KOPT-K1 (cell line): ENCODE measurements around the gene RBM39.

Experiments used
- H3K27ac ChIP-seq: fragments of 200-600 bp; sonication (generic); 2 replicates; pipeline ENCODE4 v1.5.1; 2016; ENCODE audit warnings: antibody characterized with exemption, mild to moderate bottlenecking, low read depth, low read length; ENCODE audit not compliant: poor library complexity, severe bottlenecking
- H3K36me3 ChIP-seq: fragments of 200-600 bp; sonication (generic); 2 replicates; pipeline ENCODE4 v1.5.1; 2017; ENCODE audit warnings: antibody characterized with exemption, mild to moderate bottlenecking, low read length, moderate library complexity; ENCODE audit not compliant: insufficient read depth
- H3K9me3 ChIP-seq: fragments of 200-600 bp; sonication (generic); 2 replicates; pipeline ENCODE4 v1.5.1; 2017; ENCODE audit warnings: antibody characterized with exemption, low read length, mild to moderate bottlenecking; ENCODE audit not compliant: insufficient read depth, poor library complexity, severe bottlenecking

The RBM39 gene

GRCh38 chr20:35737865-35738333 lies 4.2 kb downstream of the RBM39 start:
- Histone ChIP-seq H3K9me3 (no peaks in the 10 kb centered on the region), H3K27ac (no peak overlapping the region), H3K36me3 (peaks cover 81% of the 10 kb centered on the region)

DNA sequence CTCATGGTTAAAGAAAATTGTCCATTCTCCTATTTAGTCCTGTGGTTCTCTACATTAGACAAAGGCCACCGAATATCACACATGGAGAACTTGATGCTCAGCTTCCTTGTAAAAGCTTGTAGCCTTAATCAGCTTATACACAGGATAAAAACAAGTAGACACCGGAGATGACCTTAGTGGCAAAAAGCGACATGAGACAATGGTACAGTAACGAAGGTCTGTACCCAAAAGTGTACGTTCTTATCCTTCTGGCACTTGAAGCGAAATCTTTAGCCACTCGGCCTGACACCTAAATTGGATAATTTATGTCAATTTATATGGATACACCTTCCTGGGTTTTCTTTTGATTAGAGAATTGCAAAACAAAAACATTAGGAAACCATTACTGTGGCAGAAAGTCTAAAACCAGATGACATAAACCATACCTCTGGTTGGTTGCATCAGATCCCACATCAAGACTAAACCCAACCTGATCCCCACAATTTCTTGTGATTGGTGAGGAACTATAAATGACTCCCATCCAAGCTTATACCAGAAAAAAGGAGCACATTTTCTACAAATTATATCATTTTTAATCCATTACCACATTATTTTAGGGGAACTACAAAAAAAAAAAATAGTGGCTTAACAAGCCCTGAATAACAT lies 6.1 kb downstream of the RBM39 start:
- Histone ChIP-seq H3K27ac (no peak overlapping the region), H3K36me3 (peaks cover 100% of the 10 kb centered on the region)

GRCh38 chr20:35734777-35735649 lies 7.0 kb downstream of the RBM39 start:
- Histone ChIP-seq H3K36me3 (peaks cover 100% of the 10 kb centered on the region), H3K9me3 (no peaks in the 10 kb centered on the region), H3K27ac (no peak overlapping the region)

More for the DNA sequence above, 6.1 kb downstream of the RBM39 start:
- H3K9me3 ChIP-seq = no peaks in the 10 kb centered on the region

GRCh38 chr20:35734374-35734773 lies 7.7 kb downstream of the RBM39 start:
- no peaks in the 10 kb centered on the region for H3K9me3 ChIP-seq
- H3K27ac ChIP-seq = no peak overlapping the region
- H3K36me3 ChIP-seq = peaks cover 100% of the 10 kb centered on the region

DNA sequence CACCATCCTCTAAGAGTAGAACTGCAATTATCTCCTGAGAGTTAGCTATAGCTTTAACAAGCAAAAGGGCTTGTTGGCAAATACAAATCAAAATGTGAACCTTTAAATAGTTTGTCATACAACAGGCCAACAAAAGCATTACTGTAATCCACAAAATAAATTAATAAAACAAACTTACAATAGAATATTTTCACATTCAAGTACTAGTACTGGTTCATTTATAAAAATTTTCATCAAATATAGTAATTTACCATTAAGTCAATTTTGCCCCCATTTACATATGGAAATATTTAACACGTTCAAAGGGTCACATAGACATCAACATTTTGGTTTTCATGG lies 9.4 kb downstream of the RBM39 start:
- no peak overlapping the region for H3K27ac ChIP-seq
- H3K9me3 ChIP-seq = no peaks in the 10 kb centered on the region
- H3K36me3 ChIP-seq = peaks cover 100% of the 10 kb centered on the region

GRCh38 chr20:35731862-35732643 lies 10.0 kb downstream of the RBM39 start:
- Histone ChIP-seq H3K36me3 (peaks cover 100% of the 10 kb centered on the region), H3K9me3 (no peaks in the 10 kb centered on the region), H3K27ac (no peak overlapping the region)

DNA sequence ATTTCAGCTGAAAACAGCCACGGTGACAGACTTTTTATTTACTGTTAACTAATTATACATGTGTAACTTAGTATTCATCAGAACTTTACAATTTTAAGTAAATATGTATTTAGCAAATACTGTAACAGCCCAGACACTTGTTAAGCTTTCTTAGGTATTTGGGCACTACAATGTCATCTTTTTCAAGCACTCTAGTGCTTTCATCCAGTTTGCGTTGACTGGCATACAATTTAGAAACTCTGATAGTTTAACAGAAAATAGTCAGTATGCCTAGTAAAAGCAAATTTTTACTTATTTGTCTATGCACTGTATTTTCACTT lies 10.6 kb downstream of the RBM39 start:
- Histone ChIP-seq H3K36me3 (peaks cover 100% of the 10 kb centered on the region), H3K9me3 (no peaks in the 10 kb centered on the region), H3K27ac (no peak overlapping the region)

DNA sequence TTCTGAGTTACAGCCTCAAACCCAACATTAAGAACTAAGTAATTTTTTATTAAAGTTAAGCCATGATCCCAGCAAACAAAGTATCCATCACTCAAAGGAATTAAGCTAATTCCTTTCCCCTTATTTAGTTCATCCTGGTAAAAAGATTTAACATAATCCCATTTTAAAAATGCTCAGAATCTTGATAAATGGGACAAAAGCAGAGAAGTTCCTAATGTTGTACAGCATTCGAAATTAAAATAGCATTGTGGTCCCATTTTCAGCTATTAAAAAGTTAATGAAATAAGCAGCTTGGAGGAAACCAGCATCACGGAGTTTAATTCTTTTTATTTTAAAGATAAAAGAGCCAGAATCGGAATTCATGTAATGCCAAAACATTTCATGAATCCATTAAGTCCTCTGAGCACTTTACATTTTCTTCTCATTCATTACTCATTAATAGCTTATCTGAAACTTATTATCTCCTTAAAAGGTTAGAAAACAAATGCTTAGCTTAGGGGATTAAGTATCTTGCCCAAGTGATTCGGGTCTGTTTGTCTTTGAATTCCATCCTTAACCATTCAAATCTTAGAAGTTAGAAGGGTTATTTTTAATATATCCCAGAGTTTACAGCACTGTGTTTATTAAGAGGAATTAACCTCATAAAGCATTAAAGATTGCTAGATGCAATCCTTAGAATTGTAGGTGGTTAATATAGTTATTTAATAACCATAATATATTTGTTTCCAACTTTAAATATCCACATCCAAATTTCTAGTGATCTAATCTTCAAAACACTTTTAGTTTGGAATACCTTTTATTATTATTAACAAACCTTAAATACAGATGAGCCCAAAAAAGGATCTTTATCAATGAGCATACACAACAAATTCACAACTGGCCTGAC lies 11.2 kb downstream of the RBM39 start:
- no peak overlapping the region for H3K27ac ChIP-seq
- peaks cover 100% of the 10 kb centered on the region for H3K36me3 ChIP-seq
- H3K9me3 ChIP-seq = no peaks in the 10 kb centered on the region

DNA sequence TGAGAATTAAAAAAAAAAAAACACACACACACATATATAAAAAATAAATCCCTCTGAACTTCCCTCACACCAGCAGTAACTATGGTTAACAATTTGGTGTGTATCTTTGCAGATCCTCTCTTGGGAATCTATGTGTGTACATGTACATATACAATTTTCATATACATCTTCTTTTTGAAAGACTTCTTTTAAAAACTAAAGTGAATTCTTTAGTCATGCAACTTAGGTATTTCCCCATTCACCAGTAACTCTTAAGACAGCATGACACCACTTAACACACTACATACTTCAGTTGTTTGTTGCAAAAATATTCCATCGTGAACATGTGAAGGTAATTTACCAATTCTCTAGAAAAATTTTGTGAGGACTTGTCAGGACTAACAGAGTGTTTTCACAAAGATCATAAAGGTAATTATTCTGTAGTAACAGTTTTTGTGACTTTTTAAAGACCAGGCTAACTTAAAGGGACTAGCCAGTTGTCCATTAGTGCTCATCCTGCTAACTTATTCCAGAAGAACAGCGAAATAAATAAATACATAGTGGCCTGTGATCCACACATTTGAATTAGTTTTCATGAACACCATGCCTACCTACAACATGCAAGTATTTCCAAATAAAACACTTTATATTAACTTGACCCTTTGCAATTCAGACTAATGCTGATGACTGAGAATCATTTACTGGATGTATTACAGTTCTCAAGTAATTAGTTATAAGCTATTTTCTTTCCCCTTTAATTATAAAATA lies 12.1 kb downstream of the RBM39 start:
- Histone ChIP-seq H3K36me3 (peaks cover 100% of the 10 kb centered on the region), H3K27ac (no peak overlapping the region), H3K9me3 (no peaks in the 10 kb centered on the region)

DNA sequence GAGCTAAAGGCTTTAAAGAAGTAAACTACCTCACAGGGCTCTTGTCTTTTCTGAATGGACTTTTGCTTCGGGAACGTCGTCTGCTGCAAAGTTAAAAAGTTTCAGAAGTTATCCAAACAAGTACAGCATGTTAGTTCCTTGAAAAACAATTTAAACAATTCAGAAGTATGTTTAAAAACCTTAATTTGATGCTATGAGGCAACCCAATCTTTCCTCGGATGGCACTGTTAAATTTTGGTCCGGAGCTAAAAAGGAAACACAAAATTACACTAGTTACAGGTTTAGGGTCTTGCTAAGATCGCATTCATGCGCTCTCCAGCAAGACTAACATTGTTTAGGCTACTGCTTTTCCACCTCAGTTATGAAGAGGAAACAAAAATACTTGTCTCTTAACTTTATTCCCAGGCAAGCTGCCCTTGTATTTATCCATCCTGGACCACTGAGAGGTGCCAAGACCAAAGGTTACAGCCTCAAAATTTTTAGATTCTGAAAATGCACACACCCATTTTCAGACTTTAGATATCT lies 12.7 kb downstream of the RBM39 start:
- H3K27ac ChIP-seq = no peak overlapping the region
- H3K36me3 ChIP-seq = peaks cover 100% of the 10 kb centered on the region
- no peaks in the 10 kb centered on the region for H3K9me3 ChIP-seq

- Histone ChIP-seq H3K36me3 (peaks cover 99% of the 10 kb centered on the region), H3K9me3 (no peaks in the 10 kb centered on the region), H3K27ac (no peak overlapping the region)
These were observed 15.0 kb downstream of the RBM39 start for GRCh38 chr20:35726842-35727711.

DNA sequence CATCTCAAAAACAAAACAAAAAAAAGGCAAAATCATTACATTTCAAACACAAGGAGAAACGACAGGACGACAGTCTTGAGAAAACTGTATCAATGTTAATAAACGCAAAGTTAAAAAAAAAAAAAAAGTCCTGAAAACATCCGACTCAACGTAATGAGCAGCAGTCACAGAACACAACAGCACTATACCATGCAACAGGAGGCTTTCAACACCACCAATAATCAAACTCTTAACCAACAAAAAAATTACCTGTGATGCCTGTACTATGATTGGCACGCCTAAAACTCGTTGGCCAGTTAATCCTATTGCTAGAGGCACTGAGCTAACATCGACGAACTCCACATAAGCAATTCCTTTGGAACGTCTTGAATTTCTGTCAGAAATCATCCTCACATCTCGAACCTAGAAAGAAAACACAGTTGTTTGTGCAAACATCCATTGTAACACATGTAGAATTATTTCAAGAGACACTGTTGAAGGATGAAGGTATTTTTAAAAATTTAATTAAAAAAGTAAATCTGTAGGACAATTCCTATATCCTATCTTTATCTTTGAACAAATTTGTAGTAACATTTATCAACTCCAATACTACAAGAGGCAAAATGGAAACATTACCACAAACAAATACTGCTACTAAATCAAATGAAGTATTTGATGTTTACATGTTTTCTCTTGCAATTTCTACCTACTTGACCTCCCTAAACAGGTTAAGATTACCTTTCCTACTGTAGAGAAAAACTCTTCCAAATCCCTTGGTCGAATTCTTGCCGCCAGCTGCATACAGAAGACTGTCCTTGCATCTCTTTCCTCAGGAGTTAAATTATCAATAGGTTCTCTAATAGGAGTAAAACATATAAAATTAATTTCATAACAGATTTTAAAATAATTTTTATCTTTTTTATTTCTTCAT lies 17.5 kb downstream of the RBM39 start:
- Histone ChIP-seq H3K27ac (no peak overlapping the region), H3K9me3 (no peaks in the 10 kb centered on the region), H3K36me3 (peaks cover 99% of the 10 kb centered on the region)
